Prostate gland (tissue), 2 donors: ENCODE results near the gene PPP3R1. TPM values are rescaled to one million over a fixed set of nuclear protein-coding genes. Genes with fewer than 3 reads are reported as not detected.
"Not testable (repeated sequence)": the region's sequence is repeated elsewhere in the genome, so short reads cannot be mapped to it uniquely, and the experiment has no call there.

ENCODE experiments used
- DNase-seq: peaks from one replicate; pipeline ENCODE4 v3.0.0-alpha.2; 2019; ENCODE audit warnings: low spot score
- H3K27ac ChIP-seq, 2 donors: fragments of 200-600 bp; sonication (generic); 2 replicates each; pipeline ENCODE4 v1.5.1; 2017 to 2019
- H3K27me3 ChIP-seq: fragments of 200-600 bp; sonication (generic); replicated peaks from 2 replicates; pipeline ENCODE4 v1.5.1; 2019; ENCODE audit not compliant: insufficient read depth
- H3K36me3 ChIP-seq, 2 donors: fragments of 200-600 bp; sonication (generic); 1 replicate in 1 of 2; 2 replicates in 1 of 2; pipeline versions ENCODE4 v1.5.1 to v1.8.1; 2017 to 2019
- H3K4me1 ChIP-seq: fragments of 200-600 bp; sonication (generic); replicated peaks from 2 replicates; pipeline ENCODE4 v1.5.1; 2019
- H3K4me3 ChIP-seq, 2 donors: fragments of 200-600 bp; sonication (generic); 2 replicates each; pipeline ENCODE4 v1.5.1; 2017 to 2019
- H3K9me3 ChIP-seq: fragments of 200-600 bp; sonication (generic); 2 replicates; pipeline ENCODE4 v1.5.1; 2017
- POLR2A ChIP-seq: fragments of 450-650 bp; IDR thresholded peaks from one replicate; pipeline ENCODE4 v1.6.1; 2016; ENCODE audit warnings: antibody characterized with exemption, mild to moderate bottlenecking
- POLR2AphosphoS5 ChIP-seq: sonication (generic); formaldehyde crosslinking; IDR thresholded peaks from one replicate; pipeline ENCODE4 v1.6.1; 2017; ENCODE audit warnings: antibody characterized with exemption
- WGBS: methylation state at CpG from one replicate; pipeline ENCODE4 v1.1.5; 2018; 5-methylcytosine and 5-hydroxymethylcytosine counted together
- intact Hi-C: fragments of 100-400 bp; cut with DNase I; formaldehyde crosslinking; loops from one replicate; pipeline ENCODE4 v1.14.2; 2022
- total RNA-seq, 2 donors: library from RNA; depleted of rRNA; stranded (reverse); fragments of >200 nt; gene quantifications; one replicate each; pipeline ENCODE4 v1.1.0, GENCODE V29; 2016
- TF ChIP-seq, protein P1 (sequence below), 4 experiments: fragments of 200-600 bp in 2 of 4; fragments of 450-650 bp in 2 of 4; sonication (generic) in 2 of 4; IDR thresholded peaks; 1 replicate in 3 of 4; 2 replicates in 1 of 4; pipeline ENCODE4 v1.5.1; 2016 to 2019; ENCODE audit warnings: antibody characterized with exemption in 4 of 4, mild to moderate bottlenecking in 2 of 4, moderate library complexity in 2 of 4

PPP3R1 gene
- total RNA-seq, 2 donors from 2014 or later: 31.3 to 34.9 TPM

DNA sequence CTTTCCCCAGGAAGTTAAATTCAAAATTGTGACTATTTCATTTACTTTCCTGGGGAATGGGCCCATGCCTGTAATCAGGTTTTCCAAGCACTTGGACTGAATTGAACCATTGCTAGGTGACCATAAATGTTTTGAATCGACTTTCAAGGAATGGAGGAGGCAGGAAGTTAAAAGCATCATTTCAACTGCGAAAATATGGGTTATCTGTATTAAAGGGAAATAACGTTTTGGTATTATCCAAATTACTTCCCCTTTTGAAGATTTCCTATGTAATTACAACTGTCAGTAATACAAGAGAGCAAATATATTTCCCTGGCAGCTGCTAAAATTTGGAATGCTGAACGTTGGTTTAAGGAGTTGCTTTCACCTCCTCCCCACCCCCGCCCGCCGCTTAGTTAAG lies 75.7 kb downstream of the PPP3R1 start:
- H3K4me3 ChIP-seq: no peak overlapping the region
- H3K27me3 ChIP-seq: no peaks in the 10 kb centered on the region
- intact Hi-C loops: no loop called here
- no peaks in the 10 kb centered on the region for H3K4me1 ChIP-seq
- no peaks in the 10 kb centered on the region for H3K36me3 ChIP-seq
- TF ChIP-seq POLR2AphosphoS5 (no peak), POLR2A (no peak)
- 73% methylated on average over 7 of the region's 7 CpGs for WGBS
- no peaks in the 10 kb centered on the region for H3K9me3 ChIP-seq
- no peak for DNase-seq
- H3K27ac ChIP-seq: no peak overlapping the region

DNA sequence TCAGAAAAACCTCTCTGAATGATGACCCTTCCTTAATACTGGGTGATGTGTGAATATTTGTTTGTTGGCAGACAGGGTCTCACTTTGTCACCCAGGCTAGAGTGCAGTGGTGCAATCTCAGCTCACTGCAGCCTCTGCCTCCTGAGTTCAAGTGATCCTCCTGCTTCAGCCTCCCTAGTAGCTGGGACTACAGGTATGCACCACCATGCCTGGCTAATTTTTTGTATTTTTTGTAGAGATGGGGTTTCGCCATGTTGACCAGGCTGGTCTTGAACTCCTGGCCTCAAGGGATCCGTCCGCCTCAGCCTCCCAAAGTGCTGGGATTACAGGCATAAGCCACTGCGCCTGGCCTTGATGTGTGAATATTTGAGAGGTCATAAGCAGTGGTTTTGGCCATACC lies 77.1 kb downstream of the PPP3R1 start:
- 100% methylated on average over 4 of the region's 4 CpGs for WGBS
- DNase-seq, H3K27me3 ChIP-seq, H3K4me3 ChIP-seq, H3K36me3 ChIP-seq, intact Hi-C loops, H3K4me1 ChIP-seq, H3K9me3 ChIP-seq, H3K27ac ChIP-seq: not testable (repeated sequence)

DNA sequence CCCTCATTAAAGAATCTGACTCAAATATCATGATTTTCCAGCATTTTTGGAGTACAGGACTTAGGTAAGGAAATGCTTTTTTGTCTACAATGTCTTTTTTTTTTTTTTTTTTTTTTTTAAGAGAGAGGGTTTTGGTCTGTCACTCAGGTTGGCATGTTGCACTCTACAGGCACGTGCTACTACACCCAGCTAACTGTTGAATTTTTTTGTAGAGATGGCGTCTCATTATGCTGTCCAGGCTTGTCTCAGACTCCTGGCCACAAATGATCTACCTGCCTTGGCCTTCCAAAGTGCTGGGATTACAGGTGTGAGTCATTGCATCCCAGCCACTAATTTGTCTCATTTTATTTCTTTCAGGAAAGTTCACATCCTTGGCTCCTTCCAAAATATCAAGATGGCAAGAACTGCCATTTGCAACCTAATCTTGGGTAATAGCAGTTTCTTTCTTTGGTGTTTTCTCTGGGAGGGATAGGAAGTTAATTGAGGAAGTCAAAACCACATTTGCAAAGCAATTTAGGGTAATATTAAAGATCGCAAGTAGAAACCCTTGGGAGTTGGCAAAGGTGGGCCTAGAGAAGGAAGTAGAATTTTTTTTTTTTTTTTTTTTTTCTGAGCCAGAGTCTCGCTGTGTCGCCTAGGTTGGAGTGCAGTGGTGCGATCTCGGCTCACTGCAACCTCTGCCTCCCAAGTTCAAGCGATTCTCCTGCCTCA lies 79.2 kb downstream of the PPP3R1 start:
- 85% methylated on average over 8 of the region's 8 CpGs for WGBS

DNA sequence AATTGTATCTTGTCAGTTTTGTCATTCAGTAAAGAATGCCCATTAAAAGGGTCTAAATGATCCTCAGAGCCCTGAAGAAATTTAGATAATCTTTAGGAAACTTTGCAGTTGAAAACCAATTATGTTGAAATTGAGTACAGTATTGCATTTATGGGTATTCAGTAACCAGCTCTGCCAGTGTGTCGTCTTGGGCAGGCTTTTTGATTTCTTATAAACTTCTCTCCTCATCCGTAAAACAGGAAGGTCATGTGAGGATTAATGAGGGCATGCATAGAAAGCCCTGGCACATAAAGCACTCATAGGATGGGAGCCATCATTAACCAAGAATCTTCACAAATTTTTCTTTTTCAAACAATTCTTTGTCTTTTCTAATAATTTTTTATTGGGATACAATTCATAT lies 79.8 kb downstream of the PPP3R1 start:
- Histone ChIP-seq H3K36me3 (no peaks in the 10 kb centered on the region), H3K4me3 (no peak overlapping the region), H3K27ac (no peak overlapping the region), H3K27me3 (no peaks in the 10 kb centered on the region), H3K4me1 (no peaks in the 10 kb centered on the region), H3K9me3 (no peaks in the 10 kb centered on the region)
- intact Hi-C loops: no loop called here
- no peak for DNase-seq
- TF ChIP-seq POLR2A (no peak), POLR2AphosphoS5 (no peak)
- TF ChIP-seq, protein P1, sequence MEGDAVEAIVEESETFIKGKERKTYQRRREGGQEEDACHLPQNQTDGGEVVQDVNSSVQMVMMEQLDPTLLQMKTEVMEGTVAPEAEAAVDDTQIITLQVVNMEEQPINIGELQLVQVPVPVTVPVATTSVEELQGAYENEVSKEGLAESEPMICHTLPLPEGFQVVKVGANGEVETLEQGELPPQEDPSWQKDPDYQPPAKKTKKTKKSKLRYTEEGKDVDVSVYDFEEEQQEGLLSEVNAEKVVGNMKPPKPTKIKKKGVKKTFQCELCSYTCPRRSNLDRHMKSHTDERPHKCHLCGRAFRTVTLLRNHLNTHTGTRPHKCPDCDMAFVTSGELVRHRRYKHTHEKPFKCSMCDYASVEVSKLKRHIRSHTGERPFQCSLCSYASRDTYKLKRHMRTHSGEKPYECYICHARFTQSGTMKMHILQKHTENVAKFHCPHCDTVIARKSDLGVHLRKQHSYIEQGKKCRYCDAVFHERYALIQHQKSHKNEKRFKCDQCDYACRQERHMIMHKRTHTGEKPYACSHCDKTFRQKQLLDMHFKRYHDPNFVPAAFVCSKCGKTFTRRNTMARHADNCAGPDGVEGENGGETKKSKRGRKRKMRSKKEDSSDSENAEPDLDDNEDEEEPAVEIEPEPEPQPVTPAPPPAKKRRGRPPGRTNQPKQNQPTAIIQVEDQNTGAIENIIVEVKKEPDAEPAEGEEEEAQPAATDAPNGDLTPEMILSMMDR (IDR thresholded peaks at IDR 0.05): no peak
- 35% methylated on average over 2 of the region's 2 CpGs for WGBS

More for the DNA sequence above, 79.2 kb downstream of the PPP3R1 start:
- H3K4me1 ChIP-seq: no peaks in the 10 kb centered on the region
- intact Hi-C loops: no loop called here
- H3K27ac ChIP-seq: no peak overlapping the region
- H3K27me3 ChIP-seq: no peaks in the 10 kb centered on the region
- TF ChIP-seq POLR2A: no peak
- no peak for TF ChIP-seq POLR2AphosphoS5
- TF ChIP-seq, protein P1 (IDR thresholded peaks at IDR 0.05): no peak
- no peaks in the 10 kb centered on the region for H3K36me3 ChIP-seq
- DNase-seq: no peak
- no peaks in the 10 kb centered on the region for H3K9me3 ChIP-seq
- no peak overlapping the region for H3K4me3 ChIP-seq

DNA sequence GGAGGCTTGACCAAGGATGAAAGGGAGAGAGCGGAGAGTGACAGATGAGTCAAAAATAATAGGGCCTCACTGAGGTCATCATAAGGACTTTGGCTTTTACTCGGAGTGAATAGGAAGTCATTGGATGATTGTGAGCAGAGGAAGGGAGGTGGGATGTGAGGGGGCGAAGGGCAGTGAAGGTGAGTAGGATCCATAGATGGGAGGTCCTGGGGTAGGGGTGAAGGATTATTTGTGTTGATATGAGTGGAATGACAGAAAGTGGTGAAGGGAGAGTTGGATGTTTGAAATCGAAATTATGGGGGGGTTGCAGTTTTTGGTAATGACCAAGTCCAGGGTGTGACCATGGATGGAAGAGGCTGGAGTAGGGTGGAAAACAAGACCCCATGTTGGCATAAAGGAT lies 80.6 kb downstream of the PPP3R1 start:
- Histone ChIP-seq H3K36me3 (no peaks in the 10 kb centered on the region), H3K4me3 (no peak overlapping the region), H3K27me3 (no peaks in the 10 kb centered on the region), H3K27ac (no peak overlapping the region), H3K9me3 (no peaks in the 10 kb centered on the region), H3K4me1 (no peaks in the 10 kb centered on the region)
- no peak for DNase-seq
- WGBS: 95% methylated on average over 3 of the region's 4 CpGs
- TF ChIP-seq POLR2AphosphoS5 (no peak), POLR2A (no peak)
- TF ChIP-seq, protein P1 (IDR thresholded peaks at IDR 0.05): no peak
- intact Hi-C loops: no loop called here

DNA sequence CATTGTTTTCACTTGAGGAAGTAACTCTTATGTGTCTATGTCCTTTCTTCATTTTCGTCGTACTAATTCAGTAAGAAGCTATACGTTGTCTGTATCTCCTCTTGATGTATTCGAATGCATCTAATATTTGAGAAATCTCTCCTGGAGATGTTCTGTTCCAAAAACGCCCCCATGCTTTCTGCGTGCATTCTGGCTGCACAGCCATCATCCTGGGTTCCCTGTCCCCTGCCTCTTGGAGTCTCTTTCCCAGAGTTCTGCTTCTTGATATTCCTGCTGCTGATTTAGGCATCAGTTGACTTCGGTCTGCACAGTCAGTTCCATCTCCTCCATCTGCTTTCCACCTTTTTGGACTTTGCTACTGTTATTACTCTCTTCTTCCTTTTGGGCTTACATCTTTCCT lies 81.2 kb downstream of the PPP3R1 start:
- intact Hi-C loops: no loop called here
- Histone ChIP-seq H3K27me3 (no peaks in the 10 kb centered on the region), H3K4me3 (no peak overlapping the region), H3K36me3 (no peaks in the 10 kb centered on the region), H3K4me1 (no peaks in the 10 kb centered on the region), H3K9me3 (no peaks in the 10 kb centered on the region), H3K27ac (no peak overlapping the region)
- no peak for DNase-seq
- no peak for TF ChIP-seq POLR2AphosphoS5
- TF ChIP-seq POLR2A: no peak
- TF ChIP-seq, protein P1 (IDR thresholded peaks at IDR 0.05): no peak
- 97% methylated on average over 7 of the region's 7 CpGs for WGBS
